Mesenchymal stem cell (in vitro differentiated cells and primary cell): ENCODE results near the gene EHD2.

ENCODE experiments used
- DNase-seq: peaks from one replicate; pipeline ENCODE4 v3.0.0-alpha.2; 2013
- H2AFZ ChIP-seq: one replicate; pipeline ENCODE4 v1.6.1; 2013; ENCODE audit warnings: low read depth, mild to moderate bottlenecking, control low read depth, inconsistent platforms, low read length, moderate library complexity
- H2AK5ac ChIP-seq: 2 replicates; pipeline ENCODE4 v1.6.1; 2013; ENCODE audit warnings: low read length, moderate library complexity, mild to moderate bottlenecking, inconsistent platforms; ENCODE audit not compliant: severe bottlenecking
- H2BK120ac ChIP-seq: one replicate; pipeline ENCODE4 v1.6.1; 2013; ENCODE audit warnings: low read depth, mild to moderate bottlenecking, inconsistent platforms, low read length, moderate library complexity
- H2BK12ac ChIP-seq, 2 experiments: one replicate each; pipeline ENCODE4 v1.6.1; 2013; ENCODE audit warnings: inconsistent platforms in 2 of 2, low read length in 2 of 2, mild to moderate bottlenecking in 2 of 2, moderate library complexity in 2 of 2, control low read depth in 1 of 2
- H2BK15ac ChIP-seq: one replicate; pipeline ENCODE4 v1.6.1; 2013; ENCODE audit warnings: mild to moderate bottlenecking, low read depth, inconsistent platforms; ENCODE audit not compliant: poor library complexity, severe bottlenecking
- H2BK5ac ChIP-seq: 2 replicates; pipeline ENCODE4 v1.6.1; 2013; ENCODE audit warnings: low read depth, mild to moderate bottlenecking, low read length, control low read depth, inconsistent platforms; ENCODE audit not compliant: poor library complexity, severe bottlenecking
- H3K14ac ChIP-seq, 2 experiments: one replicate each; pipeline ENCODE4 v1.6.1; 2013; ENCODE audit warnings: inconsistent platforms in 2 of 2, low read length in 2 of 2, control low read depth in 1 of 2, mild to moderate bottlenecking in 1 of 2, moderate library complexity in 1 of 2
- H3K18ac ChIP-seq, 2 experiments: one replicate each; pipeline ENCODE4 v1.6.1; 2013; ENCODE audit warnings: inconsistent platforms in 2 of 2, low read length in 2 of 2, control low read depth in 1 of 2, low read depth in 1 of 2, mild to moderate bottlenecking in 1 of 2
- H3K23ac ChIP-seq, 2 experiments: one replicate each; pipeline ENCODE4 v1.6.1; 2013; ENCODE audit warnings: inconsistent platforms in 2 of 2, low read length in 2 of 2, mild to moderate bottlenecking in 2 of 2, moderate library complexity in 2 of 2, control low read depth in 1 of 2
- H3K27ac ChIP-seq: 2 replicates; pipeline ENCODE4 v1.5.1; 2013; ENCODE audit warnings: mild to moderate bottlenecking, moderate library complexity, low read length, control low read depth, inconsistent platforms; ENCODE audit not compliant: poor library complexity, severe bottlenecking
- H3K27me3 ChIP-seq, 2 experiments: 2 replicates each; pipeline versions ENCODE4 v1.6.1 to v1.7.0; 2013; ENCODE audit warnings: low read length in 2 of 2, mild to moderate bottlenecking in 2 of 2, moderate library complexity in 2 of 2, control low read depth in 1 of 2, inconsistent platforms in 1 of 2; ENCODE audit not compliant: control insufficient read depth in 1 of 2, insufficient read depth in 1 of 2
- H3K36me3 ChIP-seq, 2 experiments: 2 replicates each; pipeline versions ENCODE4 v1.6.1 to v1.7.0; 2013; ENCODE audit warnings: low read length in 2 of 2, control low read depth in 1 of 2, inconsistent platforms in 1 of 2, low read depth in 1 of 2, mild to moderate bottlenecking in 1 of 2; ENCODE audit not compliant: insufficient read depth in 2 of 2, control insufficient read depth in 1 of 2
- H3K4ac ChIP-seq, 2 experiments: one replicate each; pipeline ENCODE4 v1.6.1; 2013; ENCODE audit warnings: inconsistent platforms in 2 of 2, low read length in 2 of 2, mild to moderate bottlenecking in 2 of 2, moderate library complexity in 2 of 2, control low read depth in 1 of 2, low read depth in 1 of 2
- H3K4me1 ChIP-seq: 2 replicates; pipeline ENCODE4 v1.6.1; 2013; ENCODE audit warnings: low read depth, low read length, control low read depth; ENCODE audit not compliant: control insufficient read depth, insufficient read depth
- H3K4me2 ChIP-seq: 2 replicates; pipeline ENCODE4 v1.6.1; 2013; ENCODE audit warnings: low read length, mild to moderate bottlenecking, inconsistent platforms; ENCODE audit not compliant: poor library complexity, severe bottlenecking
- H3K4me3 ChIP-seq, 2 experiments: 2 replicates each; pipeline versions ENCODE4 v1.5.1 to v1.7.0; 2013; ENCODE audit warnings: low read length in 2 of 2, mild to moderate bottlenecking in 2 of 2, control low read depth in 1 of 2, low read depth in 1 of 2; ENCODE audit not compliant: insufficient read depth in 1 of 2
- H3K79me1 ChIP-seq: replicated peaks from 2 replicates; pipeline ENCODE4 v1.6.1; 2013; ENCODE audit warnings: mild to moderate bottlenecking, control low read depth, low read length, inconsistent platforms; ENCODE audit not compliant: poor library complexity, severe bottlenecking
- H3K9ac ChIP-seq: 2 replicates; pipeline ENCODE4 v1.7.0; 2013; ENCODE audit warnings: mild to moderate bottlenecking, low read length, moderate library complexity
- H3K9me3 ChIP-seq: 2 replicates; pipeline ENCODE4 v1.7.0; 2013; ENCODE audit warnings: mild to moderate bottlenecking, low read length; ENCODE audit not compliant: control insufficient read depth
- H4K8ac ChIP-seq: one replicate; pipeline ENCODE4 v1.6.1; 2013; ENCODE audit warnings: inconsistent platforms, mild to moderate bottlenecking, low read length, moderate library complexity
- H4K91ac ChIP-seq: one replicate; pipeline ENCODE4 v1.6.1; 2013; ENCODE audit warnings: mild to moderate bottlenecking, low read length, inconsistent platforms
- WGBS: methylation state at CpG from one replicate; pipeline ENCODE4 v1.1.7; 2013; ENCODE audit warnings: mixed read lengths; 5-methylcytosine and 5-hydroxymethylcytosine counted together

EHD2 gene

GRCh38 chr19:47694466-47695273, 18.6 kb upstream of the EHD2 start:
- no peak overlapping the region for H3K23ac ChIP-seq
- H2AFZ ChIP-seq: no peak overlapping the region
- no peak overlapping the region for H2BK5ac ChIP-seq
- no peak overlapping the region for H4K91ac ChIP-seq
- H2BK120ac ChIP-seq: no peak overlapping the region
- peaks cover 48 to 72% of the 10 kb centered on the region in 2 experiments for H3K36me3 ChIP-seq
- no peaks in the 10 kb centered on the region for H3K27me3 ChIP-seq
- H3K4me1 ChIP-seq: peaks cover 4% of the 10 kb centered on the region
- H3K4me3 ChIP-seq: no peak overlapping the region
- no peak overlapping the region for H3K18ac ChIP-seq
- H3K27ac ChIP-seq: no peak overlapping the region
- no peak overlapping the region for H4K8ac ChIP-seq
- H3K79me1 ChIP-seq: peaks cover 35% of the 10 kb centered on the region
- no peaks in the 10 kb centered on the region for H3K9me3 ChIP-seq
- H3K9ac ChIP-seq: no peak overlapping the region
- WGBS: 92% methylated on average over 27 of the region's 28 CpGs
- H2AK5ac ChIP-seq: no peak overlapping the region
- H3K4me2 ChIP-seq: no peak overlapping the region
- no peak for DNase-seq
- H2BK12ac ChIP-seq: no peak overlapping the region
- no peak overlapping the region for H3K14ac ChIP-seq
- H3K4ac ChIP-seq: no peak overlapping the region
- H2BK15ac ChIP-seq: no peak overlapping the region

DNA sequence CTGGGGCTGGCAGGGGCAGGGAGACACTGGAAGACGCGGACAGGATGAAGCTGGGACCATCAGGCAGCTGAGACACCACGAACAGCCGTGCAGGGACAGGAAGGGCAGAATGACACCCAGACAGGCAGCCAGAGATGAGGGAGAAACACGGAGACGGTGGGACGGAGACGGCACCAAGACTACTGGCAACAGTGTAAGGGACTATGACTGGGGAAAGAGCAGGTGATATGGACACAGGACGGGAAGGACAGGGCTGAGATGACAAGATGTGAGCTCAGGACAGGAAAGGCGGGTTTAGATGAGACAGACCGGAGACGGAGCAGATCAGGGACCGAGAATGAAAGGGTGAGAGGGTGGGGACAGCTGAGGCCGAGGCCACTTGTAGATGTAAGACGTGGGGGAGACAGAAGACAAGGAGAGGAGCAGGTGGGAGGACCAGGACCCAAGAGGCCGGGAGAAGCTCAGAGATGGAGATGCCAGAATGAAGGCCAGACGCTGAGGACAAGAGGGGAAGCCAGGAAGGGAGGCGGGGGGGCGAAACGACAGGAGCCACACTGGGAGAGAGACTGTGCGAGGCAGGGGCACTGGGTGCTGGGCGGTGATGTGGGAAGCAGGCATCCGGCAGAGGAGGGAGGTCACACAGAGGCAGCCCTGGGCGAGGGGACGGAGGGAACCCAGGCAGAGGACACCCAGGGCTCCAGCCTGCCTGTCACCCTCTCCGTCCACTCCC, 17.5 kb upstream of the EHD2 start:
- no peak overlapping the region for H3K18ac ChIP-seq
- H2AK5ac ChIP-seq: no peak overlapping the region
- DNase-seq: no peak
- peaks cover 58 to 77% of the 10 kb centered on the region in 2 experiments for H3K36me3 ChIP-seq
- peaks cover 4% of the 10 kb centered on the region for H3K4me1 ChIP-seq
- no peak overlapping the region for H4K91ac ChIP-seq
- H3K9me3 ChIP-seq: no peaks in the 10 kb centered on the region
- H2BK15ac ChIP-seq: no peak overlapping the region
- WGBS: 91% methylated on average over 23 of the region's 26 CpGs
- no peak overlapping the region for H2AFZ ChIP-seq
- no peak overlapping the region for H3K27ac ChIP-seq
- H3K4me2 ChIP-seq: no peak overlapping the region
- no peak overlapping the region for H3K23ac ChIP-seq
- H2BK5ac ChIP-seq: no peak overlapping the region
- H3K4ac ChIP-seq: no peak overlapping the region
- H2BK12ac ChIP-seq: no peak overlapping the region
- H3K4me3 ChIP-seq: no peak overlapping the region
- H3K9ac ChIP-seq: no peak overlapping the region
- H3K79me1 ChIP-seq: peaks cover 33% of the 10 kb centered on the region
- no peaks in the 10 kb centered on the region for H3K27me3 ChIP-seq
- no peak overlapping the region for H4K8ac ChIP-seq
- no peak overlapping the region for H3K14ac ChIP-seq
- no peak overlapping the region for H2BK120ac ChIP-seq

GRCh38 chr19:47696635-47697034, 16.6 kb upstream of the EHD2 start:
- Histone ChIP-seq H3K4me3 (no peak overlapping the region), H3K4ac (no peak overlapping the region), H3K36me3 (peaks cover 57 to 81% of the 10 kb centered on the region in 2 experiments), H3K23ac (no peak overlapping the region), H3K9ac (no peak overlapping the region), H2BK12ac (no peak overlapping the region), H2BK15ac (no peak overlapping the region), H4K91ac (no peak overlapping the region), H3K4me2 (no peak overlapping the region), H3K27me3 (no peaks in the 10 kb centered on the region), H3K18ac (no peak overlapping the region), H4K8ac (no peak overlapping the region), H3K79me1 (peaks cover 32% of the 10 kb centered on the region), H3K27ac (no peak overlapping the region), H3K4me1 (peaks cover 4% of the 10 kb centered on the region), H3K14ac (no peak overlapping the region), H2BK5ac (no peak overlapping the region), H2BK120ac (no peak overlapping the region), H2AFZ (no peak overlapping the region), H3K9me3 (no peaks in the 10 kb centered on the region), H2AK5ac (no peak overlapping the region)
- DNase-seq: no peak
- WGBS: 97% methylated on average over 7 of the region's 8 CpGs

- 44% methylated on average over 21 of the region's 21 CpGs for WGBS
- H3K4me3 ChIP-seq: no peak overlapping the region
- peak overlapping the region; percentile 8 for H3K27ac ChIP-seq
Observed at GRCh38 chr19:47697863-47698609, 15.2 kb upstream of the EHD2 start.

More at GRCh38 chr19:47697863-47698609, 15.2 kb upstream of the EHD2 start:
- H2BK15ac ChIP-seq: no peak overlapping the region
- H2BK12ac ChIP-seq: peak overlapping the region in 1 of 2 experiments; percentile 25
- H3K9me3 ChIP-seq: no peaks in the 10 kb centered on the region
- peak overlapping the region; percentile 3 for H3K4me2 ChIP-seq
- peaks cover 4% of the 10 kb centered on the region for H3K4me1 ChIP-seq
- H4K91ac ChIP-seq: peak overlapping the region; percentile 45
- no peak overlapping the region for H3K4ac ChIP-seq
- H3K23ac ChIP-seq: peak overlapping the region in 1 of 2 experiments; percentile 52
- H2AFZ ChIP-seq: no peak overlapping the region
- H3K9ac ChIP-seq: peak overlapping the region; percentile 50
- peaks cover 52 to 82% of the 10 kb centered on the region in 2 experiments for H3K36me3 ChIP-seq
- no peak overlapping the region for H3K14ac ChIP-seq
- peaks cover 31% of the 10 kb centered on the region for H3K79me1 ChIP-seq
- peak; percentile 85 for DNase-seq
- no peak overlapping the region for H2BK5ac ChIP-seq
- H2BK120ac ChIP-seq: no peak overlapping the region
- H4K8ac ChIP-seq: peak overlapping the region; percentile 78
- H3K18ac ChIP-seq: peak overlapping the region; percentile 27 to 74
- peak overlapping the region; percentile 55 for H2AK5ac ChIP-seq
- H3K27me3 ChIP-seq: no peaks in the 10 kb centered on the region
